ENCODE results near the gene TMEM59L. TPM values are rescaled to one million over a fixed set of nuclear protein-coding genes. Genes with fewer than 3 reads are reported as not detected.
A peak's percentile ranks its signal among the peaks of the same experiment; 100 is the strongest.

TMEM59L gene
- total and polyA plus RNA-seq, 9 of the 15 experiments (the other 6 are each of a cell fraction or from before 2014, with no cell fraction given): 0.37 TPM; not detected in 8

GRCh38 chr19:18588611-18589379 lies 23.9 kb upstream of the TMEM59L start, which contains the start of gene REX1BD (continued):
- TF ChIP-seq HMGXB4 (CRISPR knock-in tag; IDR thresholded peaks at IDR 0.05) (peak; percentile 95), ZNF347 (CRISPR knock-in tag; IDR thresholded peaks at IDR 0.05; ENCODE audit: low read depth) (no peak), FOXK1 (CRISPR knock-in tag; IDR thresholded peaks at IDR 0.05; ENCODE audit: borderline replicate concordance) (no peak), ZNF274 (IDR thresholded peaks at IDR 0.05; ENCODE audit: borderline replicate concordance, low read depth, low read length) (no peak; the same call in 1 of the 2 replicates), NR4A1 (CRISPR knock-in tag; IDR thresholded peaks at IDR 0.05) (no peak; the same call in 1 of the 2 replicates), NR4A1 (tag; IDR thresholded peaks at IDR 0.05) (peak; percentile 48; the same call in 1 of the 2 replicates), ADNP (tag; IDR thresholded peaks at IDR 0.05) (no peak), ZNF224 (CRISPR knock-in tag; IDR thresholded peaks at IDR 0.05) (0 out of 2 replicates have a peak, but pooled peaks have one; percentile 58), HDAC3 (IDR thresholded peaks at IDR 0.05; ENCODE audit: borderline replicate concordance, partially characterized antibody) (no peak), THRA (IDR thresholded peaks at IDR 0.05) (no peak), CGGBP1 (CRISPR knock-in tag; IDR thresholded peaks at IDR 0.05) (no peak), ZBTB2 (IDR thresholded peaks at IDR 0.05) (peak; percentile 20; the same call in 1 of the 2 replicates), FOXA3 (CRISPR knock-in tag; conservative IDR thresholded peaks at IDR 0.05 in 1 of 2, IDR thresholded peaks at IDR 0.05 in 1 of 2) (peak in 1 of 2 experiments; percentile 16; a peak in 1 of 4 replicates)
- TF ChIP-seq, protein P1, sequence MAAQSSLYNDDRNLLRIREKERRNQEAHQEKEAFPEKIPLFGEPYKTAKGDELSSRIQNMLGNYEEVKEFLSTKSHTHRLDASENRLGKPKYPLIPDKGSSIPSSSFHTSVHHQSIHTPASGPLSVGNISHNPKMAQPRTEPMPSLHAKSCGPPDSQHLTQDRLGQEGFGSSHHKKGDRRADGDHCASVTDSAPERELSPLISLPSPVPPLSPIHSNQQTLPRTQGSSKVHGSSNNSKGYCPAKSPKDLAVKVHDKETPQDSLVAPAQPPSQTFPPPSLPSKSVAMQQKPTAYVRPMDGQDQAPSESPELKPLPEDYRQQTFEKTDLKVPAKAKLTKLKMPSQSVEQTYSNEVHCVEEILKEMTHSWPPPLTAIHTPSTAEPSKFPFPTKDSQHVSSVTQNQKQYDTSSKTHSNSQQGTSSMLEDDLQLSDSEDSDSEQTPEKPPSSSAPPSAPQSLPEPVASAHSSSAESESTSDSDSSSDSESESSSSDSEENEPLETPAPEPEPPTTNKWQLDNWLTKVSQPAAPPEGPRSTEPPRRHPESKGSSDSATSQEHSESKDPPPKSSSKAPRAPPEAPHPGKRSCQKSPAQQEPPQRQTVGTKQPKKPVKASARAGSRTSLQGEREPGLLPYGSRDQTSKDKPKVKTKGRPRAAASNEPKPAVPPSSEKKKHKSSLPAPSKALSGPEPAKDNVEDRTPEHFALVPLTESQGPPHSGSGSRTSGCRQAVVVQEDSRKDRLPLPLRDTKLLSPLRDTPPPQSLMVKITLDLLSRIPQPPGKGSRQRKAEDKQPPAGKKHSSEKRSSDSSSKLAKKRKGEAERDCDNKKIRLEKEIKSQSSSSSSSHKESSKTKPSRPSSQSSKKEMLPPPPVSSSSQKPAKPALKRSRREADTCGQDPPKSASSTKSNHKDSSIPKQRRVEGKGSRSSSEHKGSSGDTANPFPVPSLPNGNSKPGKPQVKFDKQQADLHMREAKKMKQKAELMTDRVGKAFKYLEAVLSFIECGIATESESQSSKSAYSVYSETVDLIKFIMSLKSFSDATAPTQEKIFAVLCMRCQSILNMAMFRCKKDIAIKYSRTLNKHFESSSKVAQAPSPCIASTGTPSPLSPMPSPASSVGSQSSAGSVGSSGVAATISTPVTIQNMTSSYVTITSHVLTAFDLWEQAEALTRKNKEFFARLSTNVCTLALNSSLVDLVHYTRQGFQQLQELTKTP (IDR thresholded peaks at IDR 0.05; ENCODE audit: low read depth in 1 of 2, partially characterized antibody in 2 of 2): peak in 1 of 2 experiments; percentile 68
- TF ChIP-seq, protein P2, sequence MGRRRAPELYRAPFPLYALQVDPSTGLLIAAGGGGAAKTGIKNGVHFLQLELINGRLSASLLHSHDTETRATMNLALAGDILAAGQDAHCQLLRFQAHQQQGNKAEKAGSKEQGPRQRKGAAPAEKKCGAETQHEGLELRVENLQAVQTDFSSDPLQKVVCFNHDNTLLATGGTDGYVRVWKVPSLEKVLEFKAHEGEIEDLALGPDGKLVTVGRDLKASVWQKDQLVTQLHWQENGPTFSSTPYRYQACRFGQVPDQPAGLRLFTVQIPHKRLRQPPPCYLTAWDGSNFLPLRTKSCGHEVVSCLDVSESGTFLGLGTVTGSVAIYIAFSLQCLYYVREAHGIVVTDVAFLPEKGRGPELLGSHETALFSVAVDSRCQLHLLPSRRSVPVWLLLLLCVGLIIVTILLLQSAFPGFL (CRISPR knock-in tag; IDR thresholded peaks at IDR 0.05): no peak
